Testis (tissue), 2 donors: ENCODE data around the gene SPDYE6.
"Not testable (repeated sequence)": the region's sequence is repeated elsewhere in the genome, so short reads cannot be mapped to it uniquely, and the experiment has no call there.

Experiments used
- POLR2A ChIP-seq: fragments of 450-650 bp; IDR thresholded peaks from one replicate; pipeline ENCODE4 v1.6.1; 2017; ENCODE audit warnings: antibody characterized with exemption, mild to moderate bottlenecking, moderate library complexity
- TF ChIP-seq, protein P1 (sequence below), 3 experiments: fragments of 450-650 bp in 2 of 3; fragments of 200-600 bp in 1 of 3; sonication (generic) in 1 of 3; IDR thresholded peaks; one replicate each; pipeline ENCODE4 v1.5.1; 2016 to 2019; ENCODE audit warnings: antibody characterized with exemption in 3 of 3, mild to moderate bottlenecking in 2 of 3, moderate library complexity in 1 of 3

DNA sequence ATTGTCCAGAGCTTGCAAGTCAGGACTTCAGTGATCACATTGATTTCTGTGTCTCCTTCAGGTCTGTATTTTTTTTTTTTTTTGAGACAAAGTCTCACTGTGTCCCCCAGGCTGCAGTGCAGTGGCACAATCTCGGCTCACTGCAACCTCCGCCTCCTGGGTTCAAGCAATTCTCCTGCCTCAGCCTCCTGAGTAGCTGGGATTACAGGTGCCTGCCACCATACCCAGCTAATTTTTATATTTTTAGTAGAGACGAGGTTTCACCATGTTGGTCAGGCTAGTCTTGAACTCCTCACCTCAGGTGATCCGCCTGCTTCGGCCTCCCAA lies 48.6 kb upstream of the SPDYE6 start:
- TF ChIP-seq, protein P1, sequence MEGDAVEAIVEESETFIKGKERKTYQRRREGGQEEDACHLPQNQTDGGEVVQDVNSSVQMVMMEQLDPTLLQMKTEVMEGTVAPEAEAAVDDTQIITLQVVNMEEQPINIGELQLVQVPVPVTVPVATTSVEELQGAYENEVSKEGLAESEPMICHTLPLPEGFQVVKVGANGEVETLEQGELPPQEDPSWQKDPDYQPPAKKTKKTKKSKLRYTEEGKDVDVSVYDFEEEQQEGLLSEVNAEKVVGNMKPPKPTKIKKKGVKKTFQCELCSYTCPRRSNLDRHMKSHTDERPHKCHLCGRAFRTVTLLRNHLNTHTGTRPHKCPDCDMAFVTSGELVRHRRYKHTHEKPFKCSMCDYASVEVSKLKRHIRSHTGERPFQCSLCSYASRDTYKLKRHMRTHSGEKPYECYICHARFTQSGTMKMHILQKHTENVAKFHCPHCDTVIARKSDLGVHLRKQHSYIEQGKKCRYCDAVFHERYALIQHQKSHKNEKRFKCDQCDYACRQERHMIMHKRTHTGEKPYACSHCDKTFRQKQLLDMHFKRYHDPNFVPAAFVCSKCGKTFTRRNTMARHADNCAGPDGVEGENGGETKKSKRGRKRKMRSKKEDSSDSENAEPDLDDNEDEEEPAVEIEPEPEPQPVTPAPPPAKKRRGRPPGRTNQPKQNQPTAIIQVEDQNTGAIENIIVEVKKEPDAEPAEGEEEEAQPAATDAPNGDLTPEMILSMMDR (IDR thresholded peaks at IDR 0.05): not testable (repeated sequence)
- not testable (repeated sequence) for TF ChIP-seq POLR2A
